ENCODE data around the gene SMCR8. TPM values are rescaled to one million over a fixed set of nuclear protein-coding genes. Genes with fewer than 3 reads are reported as not detected.

The SMCR8 gene
- total and polyA plus RNA-seq, 9 of the 15 experiments (the other 6 are each of a cell fraction or from before 2014, with no cell fraction given): 0.25 to 8.8 (median 4.9) TPM

GRCh38 chr17:18363101-18364049 is 48.3 kb downstream of the SMCR8 start, which contains the start of gene SHMT1 (continued):
- TF ChIP-seq SMARCA5 (IDR thresholded peaks at IDR 0.05): no peak
- no peak for TF ChIP-seq CREB3 (tag; conservative IDR thresholded peaks at IDR 0.05; ENCODE audit: low read depth)
- TF ChIP-seq ZNF282 (CRISPR knock-in tag; IDR thresholded peaks at IDR 0.05): no peak
- no peak for TF ChIP-seq NR0B1 (IDR thresholded peaks at IDR 0.05; ENCODE audit: partially characterized antibody)
- TF ChIP-seq DMBX1 (CRISPR knock-in tag; IDR thresholded peaks at IDR 0.05; ENCODE audit: borderline replicate concordance): no peak
- TF ChIP-seq HBP1 (CRISPR knock-in tag; IDR thresholded peaks at IDR 0.05): no peak
- TF ChIP-seq SMC3 (conservative IDR thresholded peaks at IDR 0.05; ENCODE audit: insufficient read depth, low read depth, low read length): no peak
- TF ChIP-seq BRF1 (IDR thresholded peaks at IDR 0.05; ENCODE audit: borderline replicate concordance, extremely low read depth, insufficient read length): no peak
- TF ChIP-seq TSHZ1 (CRISPR knock-in tag; IDR thresholded peaks at IDR 0.05): no peak
- no peak for TF ChIP-seq CREB1 (IDR thresholded peaks at IDR 0.05)
- no peak for TF ChIP-seq CREB1 (CRISPR knock-in tag; IDR thresholded peaks at IDR 0.05)
- no peak for TF ChIP-seq ZNF77 (CRISPR knock-in tag; IDR thresholded peaks at IDR 0.05)
- TF ChIP-seq ARNT (IDR thresholded peaks at IDR 0.05): no peak
- no peak for TF ChIP-seq CBX3 (IDR thresholded peaks at IDR 0.05; ENCODE audit: borderline replicate concordance in 1 of 2, low read length in 2 of 2)
- no peak for TF ChIP-seq ZNF589 (CRISPR knock-in tag; IDR thresholded peaks at IDR 0.05; ENCODE audit: low read depth)
- no peak for TF ChIP-seq C11orf30 (IDR thresholded peaks at IDR 0.05; ENCODE audit: low read depth)
- TF ChIP-seq NONO (IDR thresholded peaks at IDR 0.05; ENCODE audit: low read depth in 2 of 2, low read length in 1 of 2): peak in 1 of 2 experiments; percentile 44; a peak in 2 of 4 replicates
- no peak for TF ChIP-seq CHD4 (IDR thresholded peaks at IDR 0.05; ENCODE audit: insufficient read depth, insufficient replicate concordance, low read depth, low read length, poor library complexity, severe bottlenecking)
- TF ChIP-seq MAX (CRISPR knock-in tag; IDR thresholded peaks at IDR 0.05): peak; percentile 67
- no peak for TF ChIP-seq NBN (IDR thresholded peaks at IDR 0.05; ENCODE audit: low read depth)

Measured in K562 (cell line).